ENCODE results near the gene RPL13. TPM values are rescaled to one million over a fixed set of nuclear protein-coding genes. Genes with fewer than 3 reads are reported as not detected.
A peak's percentile ranks its signal among the peaks of the same experiment; 100 is the strongest.

RPL13 gene
- total RNA-seq, 4 donors from 2014 or later, result 1,597 to 3,276 (median 2,603) TPM

GRCh38 chr16:89595330-89596060 lies 35.0 kb downstream of the RPL13 start:
- no peak overlapping the region for H3K4me3 ChIP-seq
- H3K4me1 ChIP-seq, result peaks cover 0 to 8% (median 0%) of the 10 kb centered on the region in 4 donors
- H3K27me3 ChIP-seq, result no peaks in the 10 kb centered on the region
- H3K36me3 ChIP-seq, result no peaks in the 10 kb centered on the region
- TF ChIP-seq, protein P1, sequence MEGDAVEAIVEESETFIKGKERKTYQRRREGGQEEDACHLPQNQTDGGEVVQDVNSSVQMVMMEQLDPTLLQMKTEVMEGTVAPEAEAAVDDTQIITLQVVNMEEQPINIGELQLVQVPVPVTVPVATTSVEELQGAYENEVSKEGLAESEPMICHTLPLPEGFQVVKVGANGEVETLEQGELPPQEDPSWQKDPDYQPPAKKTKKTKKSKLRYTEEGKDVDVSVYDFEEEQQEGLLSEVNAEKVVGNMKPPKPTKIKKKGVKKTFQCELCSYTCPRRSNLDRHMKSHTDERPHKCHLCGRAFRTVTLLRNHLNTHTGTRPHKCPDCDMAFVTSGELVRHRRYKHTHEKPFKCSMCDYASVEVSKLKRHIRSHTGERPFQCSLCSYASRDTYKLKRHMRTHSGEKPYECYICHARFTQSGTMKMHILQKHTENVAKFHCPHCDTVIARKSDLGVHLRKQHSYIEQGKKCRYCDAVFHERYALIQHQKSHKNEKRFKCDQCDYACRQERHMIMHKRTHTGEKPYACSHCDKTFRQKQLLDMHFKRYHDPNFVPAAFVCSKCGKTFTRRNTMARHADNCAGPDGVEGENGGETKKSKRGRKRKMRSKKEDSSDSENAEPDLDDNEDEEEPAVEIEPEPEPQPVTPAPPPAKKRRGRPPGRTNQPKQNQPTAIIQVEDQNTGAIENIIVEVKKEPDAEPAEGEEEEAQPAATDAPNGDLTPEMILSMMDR (IDR thresholded peaks at IDR 0.05), result no peak
- TF ChIP-seq POLR2A (IDR thresholded peaks at IDR 0.05), result no peak
- H3K9me3 ChIP-seq, result no peaks in the 10 kb centered on the region
- no peak for DNase-seq
- no peak overlapping the region for H3K27ac ChIP-seq

DNA sequence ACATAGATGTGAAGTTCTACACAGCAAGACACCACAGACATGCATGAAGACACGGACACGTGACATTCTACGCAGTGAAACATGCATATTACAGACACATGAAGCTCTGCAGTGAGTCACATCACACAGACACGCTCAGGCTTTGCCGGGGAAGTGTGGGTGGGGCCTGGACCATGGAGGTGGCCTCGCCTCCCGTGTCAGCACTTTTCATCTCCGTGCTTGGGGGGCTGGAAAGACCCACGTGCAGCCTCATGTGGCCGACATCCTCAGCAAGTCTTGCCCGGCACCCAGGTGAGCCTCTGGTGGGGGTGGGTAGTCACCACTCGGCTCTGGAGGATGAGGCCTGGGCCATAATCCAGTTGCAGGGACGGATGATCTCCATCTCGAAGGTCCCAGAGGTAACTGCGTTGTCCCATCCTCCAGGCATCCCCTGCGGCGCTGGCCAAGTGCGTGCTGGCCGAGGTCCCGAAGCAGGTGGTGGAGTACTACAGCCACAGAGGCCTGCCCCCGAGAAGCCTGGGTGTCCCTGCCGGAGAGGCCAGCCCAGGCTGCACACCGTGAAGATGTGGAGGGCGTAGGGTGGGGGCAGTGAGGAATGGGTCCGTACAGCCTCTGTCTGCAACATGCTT lies 35.7 kb downstream of the RPL13 start:
- Histone ChIP-seq H3K9me3 (no peaks in the 10 kb centered on the region), H3K4me1 (peaks cover 0 to 8% (median 0%) of the 10 kb centered on the region in 4 donors), H3K27me3 (no peaks in the 10 kb centered on the region), H3K36me3 (no peaks in the 10 kb centered on the region), H3K27ac (no peak overlapping the region), H3K4me3 (no peak overlapping the region)
- no peak for DNase-seq
- TF ChIP-seq POLR2A (IDR thresholded peaks at IDR 0.05), result no peak
- TF ChIP-seq, protein P1 (IDR thresholded peaks at IDR 0.05), result no peak

DNA sequence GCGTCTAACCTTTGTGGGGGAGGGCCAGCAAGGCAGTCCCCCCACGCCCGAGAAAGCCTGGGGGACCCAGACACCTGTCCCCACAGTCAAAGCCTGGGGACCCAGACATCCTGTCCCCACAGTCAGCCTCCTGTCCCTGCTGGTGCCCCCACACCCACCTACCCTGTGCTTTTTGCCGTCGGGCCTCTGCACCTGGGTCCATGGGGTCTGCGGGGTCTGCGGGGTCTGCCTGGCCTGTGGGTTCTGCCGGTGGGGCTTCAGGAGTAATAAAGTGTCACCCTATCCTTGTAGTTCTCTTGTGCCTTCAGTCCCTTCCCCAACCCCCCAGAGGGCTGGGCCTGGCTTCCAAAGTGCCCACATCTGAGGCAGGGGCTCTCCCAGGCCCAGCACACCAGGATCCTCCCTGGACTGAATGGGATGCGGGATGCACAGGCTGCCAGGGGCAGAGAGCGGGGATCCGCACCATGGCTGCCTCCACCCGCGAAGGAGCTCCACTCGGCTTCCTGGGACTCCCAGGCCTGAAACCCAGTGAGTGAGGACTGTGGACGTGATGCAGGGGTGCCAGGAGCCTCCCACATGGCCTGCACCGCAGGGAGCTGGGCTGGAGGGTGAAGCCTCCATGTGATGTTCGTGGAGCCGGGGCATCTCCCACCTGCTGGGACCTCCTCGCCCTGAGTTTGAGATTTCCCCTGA lies 36.6 kb downstream of the RPL13 start:
- no peak overlapping the region for H3K4me3 ChIP-seq
- peaks cover 0 to 9% (median under 1%) of the 10 kb centered on the region in 4 donors for H3K4me1 ChIP-seq
- H3K36me3 ChIP-seq, result no peaks in the 10 kb centered on the region
- no peaks in the 10 kb centered on the region for H3K27me3 ChIP-seq
- no peaks in the 10 kb centered on the region for H3K9me3 ChIP-seq
- no peak for DNase-seq
- no peak for TF ChIP-seq POLR2A (IDR thresholded peaks at IDR 0.05)
- TF ChIP-seq, protein P1 (IDR thresholded peaks at IDR 0.05), result no peak
- H3K27ac ChIP-seq, result no peak overlapping the region

- H3K27me3 ChIP-seq, result no peaks in the 10 kb centered on the region
- peaks cover 0 to 17% (median 5%) of the 10 kb centered on the region in 4 donors for H3K4me1 ChIP-seq
- no peaks in the 10 kb centered on the region for H3K9me3 ChIP-seq
- no peak for DNase-seq
- no peak overlapping the region for H3K27ac ChIP-seq
- H3K36me3 ChIP-seq, result no peaks in the 10 kb centered on the region
- no peak for TF ChIP-seq POLR2A (IDR thresholded peaks at IDR 0.05)
- TF ChIP-seq, protein P1 (IDR thresholded peaks at IDR 0.05), result no peak
- H3K4me3 ChIP-seq, result no peak overlapping the region
Measured at GRCh38 chr16:89598199-89598598, 37.7 kb downstream of the RPL13 start.

DNA sequence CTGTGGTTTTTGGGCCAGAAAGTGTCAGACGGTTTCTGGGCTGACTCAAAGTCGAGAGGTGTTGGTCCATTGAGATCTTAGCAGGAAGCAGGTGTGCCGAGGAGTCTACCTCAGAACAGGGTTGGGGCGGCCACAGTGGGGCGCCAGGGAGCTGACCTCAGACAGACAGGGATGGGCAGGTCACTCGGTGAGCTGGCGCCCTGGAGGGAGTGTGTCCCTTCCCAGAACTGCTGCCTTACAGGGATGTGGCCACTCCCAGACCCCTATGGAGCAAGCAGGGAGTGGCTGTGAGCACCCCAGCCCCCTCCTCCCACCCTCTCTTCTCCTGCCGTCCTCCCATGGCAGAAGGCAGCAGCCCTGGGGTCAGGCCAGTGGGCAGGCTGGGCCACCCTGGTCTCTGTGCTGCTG lies 39.0 kb downstream of the RPL13 start:
- DNase-seq, result peak in 2 of 3 donors; percentile 88 to 91
- Histone ChIP-seq H3K27ac (peak overlapping the region in 1 of 4 donors; percentile 39), H3K27me3 (no peaks in the 10 kb centered on the region), H3K36me3 (no peaks in the 10 kb centered on the region), H3K4me3 (peak overlapping the region in 1 of 4 donors; percentile 14), H3K4me1 (peaks cover 0 to 17% (median 5%) of the 10 kb centered on the region in 4 donors), H3K9me3 (no peaks in the 10 kb centered on the region)
- TF ChIP-seq, protein P1 (IDR thresholded peaks at IDR 0.05), result peak in 4 of 6 experiments; percentile 37 to 89 (median 82)
- no peak for TF ChIP-seq POLR2A (IDR thresholded peaks at IDR 0.05)

Data from Peyer's patch (tissue), 4 donors.